CD4-positive, CD25-positive, alpha-beta regulatory T cell (primary cell): ENCODE results near the gene PLK3. TPM values are rescaled to one million over a fixed set of nuclear protein-coding genes. Genes with fewer than 3 reads are reported as not detected.

Experiments
- ATAC-seq, 2 donors: fragments of 150-1000 bp; cut with Tn5 transposase; one replicate each; pipeline ENCODE4 v1.10.0; 2021; ENCODE audit warnings: low read depth in 2 of 2, moderate number of reproducible peaks in 2 of 2, moderate library complexity in 1 of 2
- DNase-seq, 3 donors: peaks; one replicate each; pipeline versions ENCODE4 v3.0.0 to v3.0.0-alpha.2; 2012 to 2022; ENCODE audit warnings: mixed read lengths in 1 of 3
- H3K27ac ChIP-seq: one replicate; pipeline ENCODE4 v1.7.0; 2013; ENCODE audit warnings: mild to moderate bottlenecking, low read length; ENCODE audit not compliant: insufficient read depth, poor library complexity, severe bottlenecking
- H3K27me3 ChIP-seq: one replicate; pipeline ENCODE4 v1.7.0; 2013; ENCODE audit warnings: low read length; ENCODE audit not compliant: control insufficient read depth, insufficient read depth
- H3K36me3 ChIP-seq: one replicate; pipeline ENCODE4 v1.7.0; 2013; ENCODE audit warnings: mild to moderate bottlenecking, low read length, moderate library complexity; ENCODE audit not compliant: control insufficient read depth, insufficient read depth
- H3K4me1 ChIP-seq: 2 replicates; pipeline ENCODE4 v1.7.0; 2013; ENCODE audit warnings: mild to moderate bottlenecking, low read length; ENCODE audit not compliant: insufficient read depth, control insufficient read depth, poor library complexity, severe bottlenecking
- H3K4me3 ChIP-seq: one replicate; pipeline ENCODE4 v1.7.0; 2013; ENCODE audit warnings: low read depth, mild to moderate bottlenecking, low read length, moderate library complexity
- H3K9me3 ChIP-seq, 2 experiments: 1 replicate in 1 of 2; 2 replicates in 1 of 2; pipeline ENCODE4 v1.7.0; 2013; ENCODE audit warnings: low read length in 2 of 2, mild to moderate bottlenecking in 1 of 2, moderate library complexity in 1 of 2; ENCODE audit not compliant: control insufficient read depth in 2 of 2
- H3K27ac Mint-ChIP-seq, 3 donors: one replicate each; pipeline ENCODE4 v1.8.0; 2020 to 2022; ENCODE audit warnings: mild to moderate bottlenecking in 3 of 3, mixed read lengths in 3 of 3, moderate library complexity in 2 of 3
- H3K27me3 Mint-ChIP-seq: one replicate; pipeline ENCODE4 v1.8.0; 2022; ENCODE audit warnings: mild to moderate bottlenecking, mixed read lengths
- H3K36me3 Mint-ChIP-seq: one replicate; pipeline ENCODE4 v1.8.0; 2020; ENCODE audit warnings: mixed read lengths
- H3K4me1 Mint-ChIP-seq, 4 donors: one replicate each; pipeline ENCODE4 v1.8.0; 2020 to 2022; ENCODE audit warnings: mixed read lengths in 4 of 4, mild to moderate bottlenecking in 1 of 4
- H3K4me3 Mint-ChIP-seq, 4 donors: one replicate each; pipeline ENCODE4 v1.8.0; 2020 to 2022; ENCODE audit warnings: mild to moderate bottlenecking in 4 of 4, mixed read lengths in 4 of 4, moderate library complexity in 3 of 4
- H3K9me3 Mint-ChIP-seq, 7 donors: one replicate each; pipeline ENCODE4 v1.8.0; 2020 to 2022; ENCODE audit warnings: mixed read lengths in 7 of 7, mild to moderate bottlenecking in 3 of 7, moderate library complexity in 2 of 7
- polyA plus RNA-seq, 4 donors: library from polyadenylated mRNA; unstranded; fragments of 300-500 nt; fragmentation: Illumina TruSeq; gene quantifications; one replicate each; pipeline ENCODE4 v1.2.3, GENCODE V29; 2021
- total RNA-seq: library from RNA; stranded (reverse); gene quantifications from one replicate; pipeline ENCODE4 v1.2.3, GENCODE V29; 2022

Gene PLK3
- total and polyA plus RNA-seq, 5 donors from 2014 or later: 28.2 to 539 (median 44.4) TPM

DNA sequence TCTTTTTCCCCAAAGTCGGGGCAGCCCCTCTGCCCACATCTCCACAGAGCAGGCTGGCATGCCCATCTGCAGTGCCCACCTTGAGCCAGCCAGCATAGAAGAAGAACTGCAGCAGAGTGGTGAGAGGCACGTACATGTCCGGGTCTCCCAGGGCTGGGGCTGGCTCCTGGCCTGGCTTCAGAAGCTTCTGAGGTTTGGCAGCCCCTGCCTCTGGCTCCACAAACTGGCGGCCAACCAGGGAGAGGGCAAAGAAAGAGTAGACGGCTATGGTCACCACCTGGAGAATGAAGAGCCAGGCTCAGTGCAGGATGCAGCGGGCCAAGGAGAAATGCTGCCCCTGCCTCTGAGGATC is 15.2 kb upstream of the PLK3 start:
- peaks cover 17% of the 10 kb centered on the region for H3K36me3 Mint-ChIP-seq
- peaks cover 13% of the 10 kb centered on the region for H3K36me3 ChIP-seq
- no peaks in the 10 kb centered on the region for H3K9me3 Mint-ChIP-seq
- no peak overlapping the region for H3K27ac ChIP-seq
- H3K4me3 Mint-ChIP-seq: peak overlapping the region; percentile 84 to 88 (median 85)
- H3K27ac Mint-ChIP-seq: peak overlapping the region in 2 of 3 donors; percentile 84
- peaks cover 34% of the 10 kb centered on the region for H3K4me1 ChIP-seq
- H3K4me3 ChIP-seq: no peak overlapping the region
- no peaks in the 10 kb centered on the region for H3K27me3 Mint-ChIP-seq
- no peaks in the 10 kb centered on the region for H3K27me3 ChIP-seq
- peaks cover 4 to 36% (median 23%) of the 10 kb centered on the region in 4 donors for H3K4me1 Mint-ChIP-seq
- DNase-seq (no peak), ATAC-seq (no peak)
- H3K9me3 ChIP-seq: no peaks in the 10 kb centered on the region

GRCh38 chr1:44785501-44786137 is 14.6 kb upstream of the PLK3 start:
- peak overlapping the region; percentile 84 to 88 (median 85) for H3K4me3 Mint-ChIP-seq
- no peaks in the 10 kb centered on the region for H3K9me3 Mint-ChIP-seq
- Histone ChIP-seq H3K9me3 (no peaks in the 10 kb centered on the region), H3K36me3 (peaks cover 11% of the 10 kb centered on the region), H3K27me3 (no peaks in the 10 kb centered on the region), H3K4me3 (peak overlapping the region; percentile 59), H3K27ac (peak overlapping the region; percentile 55), H3K4me1 (peaks cover 34% of the 10 kb centered on the region)
- H3K27me3 Mint-ChIP-seq: no peaks in the 10 kb centered on the region
- H3K27ac Mint-ChIP-seq: peak overlapping the region; percentile 23 to 84 (median 74)
- ATAC-seq (peak in 1 of 2 donors; percentile 1), DNase-seq (no peak)
- peaks cover 4 to 36% (median 23%) of the 10 kb centered on the region in 4 donors for H3K4me1 Mint-ChIP-seq
- H3K36me3 Mint-ChIP-seq: peaks cover 11% of the 10 kb centered on the region

DNA sequence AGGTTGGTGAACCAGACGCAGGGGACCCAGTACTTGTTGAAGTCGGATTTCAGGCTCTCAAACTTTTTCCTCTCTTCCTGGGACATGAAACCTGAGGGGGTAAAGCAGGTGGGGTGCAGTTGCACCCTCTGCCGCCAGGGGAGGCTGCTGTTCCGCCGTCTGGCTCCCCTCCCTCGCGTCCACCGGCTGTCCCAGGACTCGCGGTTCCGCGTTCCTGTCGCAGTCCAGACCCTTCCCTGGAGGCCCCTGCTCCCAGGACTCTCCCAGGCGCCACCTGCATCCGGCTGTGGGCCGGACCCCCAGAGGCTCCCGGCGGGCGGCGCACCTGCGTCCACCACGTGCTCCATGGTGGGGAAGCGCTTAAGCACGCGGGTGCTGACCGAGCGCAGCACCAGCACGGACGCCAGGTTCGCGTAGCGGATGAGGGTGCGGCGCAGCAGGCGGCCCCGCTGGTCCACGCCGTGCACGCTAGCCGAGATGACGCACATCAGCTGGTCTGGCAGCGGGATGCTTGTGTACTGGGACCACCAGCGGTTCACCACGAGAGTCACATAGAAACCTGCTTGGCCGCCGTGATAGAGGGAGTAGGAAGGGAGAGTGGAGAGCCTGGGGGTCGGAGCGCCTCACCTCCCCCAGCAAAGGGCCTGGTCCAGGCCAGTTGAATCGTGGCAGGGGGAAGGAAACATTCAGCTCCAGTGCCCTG is 13.9 kb upstream of the PLK3 start:
- Histone ChIP-seq H3K27ac (peak overlapping the region; percentile 55), H3K36me3 (peaks cover 5% of the 10 kb centered on the region), H3K27me3 (no peaks in the 10 kb centered on the region), H3K4me3 (peak overlapping the region; percentile 59), H3K9me3 (no peaks in the 10 kb centered on the region), H3K4me1 (peaks cover 34% of the 10 kb centered on the region)
- Mint-ChIP-seq H3K36me3 (peaks cover 5% of the 10 kb centered on the region), H3K27ac (peak overlapping the region; percentile 58 to 94 (median 83)), H3K4me1 (peaks cover 4 to 31% (median 22%) of the 10 kb centered on the region in 4 donors), H3K9me3 (no peaks in the 10 kb centered on the region), H3K4me3 (peak overlapping the region; percentile 43 to 85 (median 84)), H3K27me3 (no peaks in the 10 kb centered on the region)
- ATAC-seq (peak; percentile 73 to 75), DNase-seq (peak; percentile 66 to 81 (median 79))

- Mint-ChIP-seq H3K4me1 (peaks cover 4 to 31% (median 22%) of the 10 kb centered on the region in 4 donors), H3K27ac (peak overlapping the region; percentile 58 to 94 (median 83)), H3K9me3 (no peaks in the 10 kb centered on the region), H3K36me3 (no peaks in the 10 kb centered on the region), H3K4me3 (peak overlapping the region; percentile 25 to 85 (median 70)), H3K27me3 (no peaks in the 10 kb centered on the region)
- DNase-seq: no peak
- H3K4me3 ChIP-seq: no peak overlapping the region
- peak overlapping the region; percentile 55 for H3K27ac ChIP-seq
- no peaks in the 10 kb centered on the region for H3K9me3 ChIP-seq
- no peaks in the 10 kb centered on the region for H3K36me3 ChIP-seq
- ATAC-seq: no peak
- H3K4me1 ChIP-seq: peaks cover 34% of the 10 kb centered on the region
- no peaks in the 10 kb centered on the region for H3K27me3 ChIP-seq
Observed at GRCh38 chr1:44786841-44787426, 13.2 kb upstream of the PLK3 start.

DNA sequence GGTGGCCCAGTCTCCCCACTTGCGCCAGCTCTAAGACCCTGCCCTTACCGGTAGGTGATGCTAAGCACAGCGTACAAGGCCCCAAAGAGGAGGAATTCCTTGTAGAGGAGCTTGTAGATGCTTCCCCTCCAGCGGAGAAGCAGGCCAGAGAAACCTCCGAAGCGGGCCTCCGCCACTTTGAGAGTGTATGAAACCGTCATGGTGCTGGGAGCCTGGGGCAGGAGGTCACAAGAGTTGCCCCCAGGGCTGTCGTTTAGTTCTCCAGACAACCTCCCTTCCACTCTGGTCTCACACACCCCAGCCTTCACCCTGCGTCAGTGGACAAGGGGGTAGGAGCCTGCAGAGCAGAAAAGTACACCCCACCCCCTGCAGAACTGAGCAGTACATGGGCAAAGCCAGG is 12.7 kb upstream of the PLK3 start:
- H3K4me1 ChIP-seq: peaks cover 34% of the 10 kb centered on the region
- no peak for ATAC-seq
- no peak for DNase-seq
- H3K9me3 ChIP-seq: no peaks in the 10 kb centered on the region
- Mint-ChIP-seq H3K27ac (no peak overlapping the region), H3K27me3 (no peaks in the 10 kb centered on the region), H3K4me3 (peak overlapping the region in 2 of 4 donors; percentile 25 to 54), H3K9me3 (no peaks in the 10 kb centered on the region), H3K36me3 (no peaks in the 10 kb centered on the region), H3K4me1 (peaks cover 4 to 31% (median 22%) of the 10 kb centered on the region in 4 donors)
- H3K4me3 ChIP-seq: no peak overlapping the region
- H3K27ac ChIP-seq: no peak overlapping the region
- no peaks in the 10 kb centered on the region for H3K27me3 ChIP-seq
- no peaks in the 10 kb centered on the region for H3K36me3 ChIP-seq

DNA sequence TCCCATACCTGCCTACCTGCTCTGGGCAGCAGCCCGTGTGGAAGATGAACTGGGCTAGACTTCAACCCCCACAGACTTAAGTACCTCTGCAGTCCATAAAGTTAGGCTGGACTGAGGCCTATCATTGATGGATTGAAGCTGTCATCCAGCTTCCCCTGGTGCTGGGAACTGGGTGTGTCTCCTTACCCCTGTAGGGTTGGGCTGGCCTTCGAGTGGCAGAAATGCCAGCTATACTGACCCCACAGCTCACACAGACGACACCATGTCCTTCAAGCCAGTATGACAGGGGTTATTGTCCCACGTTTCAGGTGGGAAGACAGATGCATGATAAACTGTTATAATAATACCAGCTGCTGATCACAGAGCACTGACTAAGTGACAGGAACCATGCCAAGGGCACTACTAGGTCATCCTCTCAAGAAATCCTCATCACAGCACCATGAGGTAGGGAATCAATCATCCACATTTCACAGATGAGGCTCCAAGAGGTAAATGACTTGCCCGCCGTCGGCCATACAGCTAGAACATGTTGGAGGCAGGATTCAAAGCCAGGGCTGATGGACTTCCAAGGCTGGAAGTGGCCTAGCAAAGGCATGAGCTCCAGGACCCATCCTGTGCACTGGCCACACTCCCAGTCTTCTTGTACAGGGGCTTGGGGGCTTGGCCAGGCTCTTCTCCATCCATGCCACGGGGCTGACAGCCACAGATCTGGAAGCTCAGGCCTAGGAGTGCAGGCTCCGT is 11.9 kb upstream of the PLK3 start, which contains the start of gene BEST4:
Gene BEST4 (minus strand): TSS at position 51 of the 741 bp plus-strand sequence. CDS start 465 bp downstream, outside the sequence.
- Mint-ChIP-seq H3K36me3 (no peaks in the 10 kb centered on the region), H3K27ac (no peak within 1 kb of the TSS), H3K27me3 (no peaks in the 10 kb centered on the region), H3K9me3 (no peaks in the 10 kb centered on the region), H3K4me3 (peak within 1 kb of the TSS in 3 of 4 donors; percentile 24 to 54 (median 25)), H3K4me1 (peaks cover 4 to 27% (median 19%) of the 10 kb centered on the region in 4 donors)
- Histone ChIP-seq H3K27ac (no peak within 1 kb of the TSS), H3K4me3 (no peak within 1 kb of the TSS), H3K36me3 (no peaks in the 10 kb centered on the region), H3K4me1 (peaks cover 34% of the 10 kb centered on the region), H3K27me3 (no peaks in the 10 kb centered on the region), H3K9me3 (no peaks in the 10 kb centered on the region)
- DNase-seq (no peak), ATAC-seq (no peak)

DNA sequence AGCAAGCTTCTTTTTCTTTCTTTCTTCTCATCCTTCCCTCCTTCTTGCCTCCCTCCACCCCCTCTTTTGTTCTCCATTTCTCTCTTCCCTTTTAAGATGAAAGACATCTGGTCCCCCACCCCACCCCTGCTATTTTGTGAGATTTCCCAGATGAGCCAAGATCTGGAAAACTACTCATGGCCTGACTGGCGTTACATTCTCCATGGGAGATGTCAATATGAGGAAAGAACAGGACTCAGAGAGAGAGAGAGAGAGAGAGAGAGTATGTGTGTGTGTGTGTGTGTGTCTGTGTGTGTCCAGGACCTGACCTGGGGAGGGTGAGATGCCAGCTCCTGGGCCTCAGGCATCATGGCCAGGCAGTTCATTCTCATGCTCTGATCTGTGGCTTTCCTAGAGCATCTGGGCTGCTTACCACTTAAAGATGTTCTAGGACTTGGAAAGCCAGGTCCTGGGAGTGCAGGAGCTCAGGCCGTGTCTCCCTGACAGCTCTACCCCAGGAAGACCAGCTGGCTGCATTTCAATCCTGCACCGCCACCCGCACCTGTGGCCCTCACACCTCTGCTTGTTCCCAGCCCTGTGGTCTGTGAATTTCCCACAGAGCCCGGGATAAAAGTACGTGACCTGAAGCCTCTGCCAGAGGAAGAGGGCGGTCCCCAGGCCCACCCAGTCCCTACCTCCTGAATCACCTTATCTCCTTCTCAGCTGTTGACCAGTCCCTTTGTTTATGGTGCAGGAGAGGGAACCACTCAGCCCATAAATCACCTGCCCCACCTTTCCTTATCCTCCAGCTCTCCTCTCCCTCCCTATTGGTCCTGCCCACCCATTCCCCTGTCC is 9.0 kb upstream of the PLK3 start:
- Histone ChIP-seq H3K9me3 (no peaks in the 10 kb centered on the region), H3K4me3 (no peak overlapping the region), H3K27ac (no peak overlapping the region), H3K4me1 (peaks cover 7% of the 10 kb centered on the region), H3K27me3 (no peaks in the 10 kb centered on the region), H3K36me3 (no peaks in the 10 kb centered on the region)
- no peaks in the 10 kb centered on the region for H3K9me3 Mint-ChIP-seq
- no peak overlapping the region for H3K4me3 Mint-ChIP-seq
- H3K4me1 Mint-ChIP-seq: peaks cover 0 to 4% (median 3%) of the 10 kb centered on the region in 4 donors
- DNase-seq: no peak
- peak overlapping the region in 1 of 3 donors; percentile 67 for H3K27ac Mint-ChIP-seq
- no peak for ATAC-seq
- no peaks in the 10 kb centered on the region for H3K36me3 Mint-ChIP-seq
- no peaks in the 10 kb centered on the region for H3K27me3 Mint-ChIP-seq
